ENCODE measurements around the gene HS6ST1.

- TF ChIP-seq, protein P1, sequence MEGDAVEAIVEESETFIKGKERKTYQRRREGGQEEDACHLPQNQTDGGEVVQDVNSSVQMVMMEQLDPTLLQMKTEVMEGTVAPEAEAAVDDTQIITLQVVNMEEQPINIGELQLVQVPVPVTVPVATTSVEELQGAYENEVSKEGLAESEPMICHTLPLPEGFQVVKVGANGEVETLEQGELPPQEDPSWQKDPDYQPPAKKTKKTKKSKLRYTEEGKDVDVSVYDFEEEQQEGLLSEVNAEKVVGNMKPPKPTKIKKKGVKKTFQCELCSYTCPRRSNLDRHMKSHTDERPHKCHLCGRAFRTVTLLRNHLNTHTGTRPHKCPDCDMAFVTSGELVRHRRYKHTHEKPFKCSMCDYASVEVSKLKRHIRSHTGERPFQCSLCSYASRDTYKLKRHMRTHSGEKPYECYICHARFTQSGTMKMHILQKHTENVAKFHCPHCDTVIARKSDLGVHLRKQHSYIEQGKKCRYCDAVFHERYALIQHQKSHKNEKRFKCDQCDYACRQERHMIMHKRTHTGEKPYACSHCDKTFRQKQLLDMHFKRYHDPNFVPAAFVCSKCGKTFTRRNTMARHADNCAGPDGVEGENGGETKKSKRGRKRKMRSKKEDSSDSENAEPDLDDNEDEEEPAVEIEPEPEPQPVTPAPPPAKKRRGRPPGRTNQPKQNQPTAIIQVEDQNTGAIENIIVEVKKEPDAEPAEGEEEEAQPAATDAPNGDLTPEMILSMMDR (IDR thresholded peaks at IDR 0.05; ENCODE audit: insufficient read depth, low read length), result no peak
- TF ChIP-seq, protein P2, sequence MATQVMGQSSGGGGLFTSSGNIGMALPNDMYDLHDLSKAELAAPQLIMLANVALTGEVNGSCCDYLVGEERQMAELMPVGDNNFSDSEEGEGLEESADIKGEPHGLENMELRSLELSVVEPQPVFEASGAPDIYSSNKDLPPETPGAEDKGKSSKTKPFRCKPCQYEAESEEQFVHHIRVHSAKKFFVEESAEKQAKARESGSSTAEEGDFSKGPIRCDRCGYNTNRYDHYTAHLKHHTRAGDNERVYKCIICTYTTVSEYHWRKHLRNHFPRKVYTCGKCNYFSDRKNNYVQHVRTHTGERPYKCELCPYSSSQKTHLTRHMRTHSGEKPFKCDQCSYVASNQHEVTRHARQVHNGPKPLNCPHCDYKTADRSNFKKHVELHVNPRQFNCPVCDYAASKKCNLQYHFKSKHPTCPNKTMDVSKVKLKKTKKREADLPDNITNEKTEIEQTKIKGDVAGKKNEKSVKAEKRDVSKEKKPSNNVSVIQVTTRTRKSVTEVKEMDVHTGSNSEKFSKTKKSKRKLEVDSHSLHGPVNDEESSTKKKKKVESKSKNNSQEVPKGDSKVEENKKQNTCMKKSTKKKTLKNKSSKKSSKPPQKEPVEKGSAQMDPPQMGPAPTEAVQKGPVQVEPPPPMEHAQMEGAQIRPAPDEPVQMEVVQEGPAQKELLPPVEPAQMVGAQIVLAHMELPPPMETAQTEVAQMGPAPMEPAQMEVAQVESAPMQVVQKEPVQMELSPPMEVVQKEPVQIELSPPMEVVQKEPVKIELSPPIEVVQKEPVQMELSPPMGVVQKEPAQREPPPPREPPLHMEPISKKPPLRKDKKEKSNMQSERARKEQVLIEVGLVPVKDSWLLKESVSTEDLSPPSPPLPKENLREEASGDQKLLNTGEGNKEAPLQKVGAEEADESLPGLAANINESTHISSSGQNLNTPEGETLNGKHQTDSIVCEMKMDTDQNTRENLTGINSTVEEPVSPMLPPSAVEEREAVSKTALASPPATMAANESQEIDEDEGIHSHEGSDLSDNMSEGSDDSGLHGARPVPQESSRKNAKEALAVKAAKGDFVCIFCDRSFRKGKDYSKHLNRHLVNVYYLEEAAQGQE (IDR thresholded peaks at IDR 0.05; ENCODE audit: insufficient replicate concordance, low read depth), result no peak
- no peak for TF ChIP-seq POLR2AphosphoS5 (IDR thresholded peaks at IDR 0.05; ENCODE audit: low read depth)
- TF ChIP-seq GABPA (IDR thresholded peaks at IDR 0.05; ENCODE audit: low read depth), result no peak
- TF ChIP-seq SPI1 (IDR thresholded peaks at IDR 0.05; ENCODE audit: borderline replicate concordance, low read depth), result no peak
Observed at GRCh38 chr2:128274218-128274617, 44.5 kb downstream of the HS6ST1 start.

All from HL-60 (cell line).